H9 (cell line): ENCODE measurements around the gene PNPLA7. TPM values are rescaled to one million over a fixed set of nuclear protein-coding genes. Genes with fewer than 3 reads are reported as not detected.
A peak's percentile ranks its signal among the peaks of the same experiment; 100 is the strongest.

Experiments used
- DNase-seq: peaks from one replicate; pipeline ENCODE4 v3.0.0-alpha.2; 2017
- H2AFZ ChIP-seq: one replicate; pipeline ENCODE4 v1.6.1; 2013; ENCODE audit warnings: mild to moderate bottlenecking, low read length, control low read depth, moderate library complexity
- H2AK5ac ChIP-seq: 2 replicates; pipeline ENCODE4 v1.6.1; 2013; ENCODE audit warnings: low read length, control low read depth, mixed read lengths; ENCODE audit not compliant: insufficient read length
- H2BK120ac ChIP-seq: one replicate; pipeline ENCODE4 v1.6.1; 2013; ENCODE audit warnings: low read depth, mild to moderate bottlenecking, low read length, control low read depth, inconsistent platforms; ENCODE audit not compliant: poor library complexity, severe bottlenecking
- H2BK12ac ChIP-seq: 2 replicates; pipeline ENCODE4 v1.6.1; 2013; ENCODE audit warnings: low read length, control low read depth, mixed read lengths, low read depth; ENCODE audit not compliant: insufficient read length
- H2BK15ac ChIP-seq: 2 replicates; pipeline ENCODE4 v1.6.1; 2013; ENCODE audit warnings: low read depth, low read length, control low read depth
- H2BK20ac ChIP-seq: one replicate; pipeline ENCODE4 v1.6.1; 2013; ENCODE audit warnings: low read depth, mild to moderate bottlenecking, low read length, control low read depth, inconsistent platforms; ENCODE audit not compliant: poor library complexity, severe bottlenecking
- H2BK5ac ChIP-seq: 2 replicates; pipeline ENCODE4 v1.6.1; 2013; ENCODE audit warnings: low read length, control low read depth, mixed read lengths; ENCODE audit not compliant: insufficient read length
- H3K14ac ChIP-seq: 2 replicates; pipeline ENCODE4 v1.6.1; 2013; ENCODE audit warnings: low read length, control low read depth; ENCODE audit not compliant: insufficient read depth
- H3K18ac ChIP-seq: 2 replicates; pipeline ENCODE4 v1.6.1; 2013; ENCODE audit warnings: low read depth, mild to moderate bottlenecking, mixed read lengths, low read length, control low read depth; ENCODE audit not compliant: insufficient read length
- H3K23ac ChIP-seq: 2 replicates; pipeline ENCODE4 v1.6.1; 2013; ENCODE audit warnings: low read length, control low read depth, mixed read lengths, low read depth; ENCODE audit not compliant: insufficient read length
- H3K23me2 ChIP-seq: 2 replicates; pipeline ENCODE4 v1.6.1; 2013; ENCODE audit warnings: low read depth, mild to moderate bottlenecking, mixed read lengths, low read length, control low read depth; ENCODE audit not compliant: insufficient read length, poor library complexity, severe bottlenecking
- H3K27ac ChIP-seq: 2 replicates; pipeline ENCODE4 v1.5.1; 2013; ENCODE audit warnings: low read length, control low read depth, mixed read lengths, low read depth; ENCODE audit not compliant: insufficient read length
- H3K27me3 ChIP-seq: 2 replicates; pipeline ENCODE4 v1.6.1; 2013; ENCODE audit warnings: low read length, control low read depth, inconsistent platforms; ENCODE audit not compliant: insufficient read depth
- H3K4ac ChIP-seq: 2 replicates; pipeline ENCODE4 v1.6.1; 2013; ENCODE audit warnings: low read depth, mild to moderate bottlenecking, control low read depth, inconsistent platforms, low read length, moderate library complexity
- H3K4me1 ChIP-seq: 2 replicates; pipeline ENCODE4 v1.6.1; 2013; ENCODE audit warnings: low read length, control low read depth, inconsistent platforms; ENCODE audit not compliant: insufficient read depth
- H3K4me2 ChIP-seq: 2 replicates; pipeline ENCODE4 v1.6.1; 2013; ENCODE audit warnings: low read length, control low read depth, mixed read lengths; ENCODE audit not compliant: insufficient read length, insufficient read depth
- H3K56ac ChIP-seq: 2 replicates; pipeline ENCODE4 v1.6.1; 2013; ENCODE audit warnings: low read depth, mild to moderate bottlenecking, mixed read lengths, low read length, control low read depth; ENCODE audit not compliant: insufficient read length
- H3K79me1 ChIP-seq: 2 replicates; pipeline ENCODE4 v1.6.1; 2013; ENCODE audit warnings: low read depth, mild to moderate bottlenecking, moderate library complexity, low read length, control low read depth, inconsistent platforms; ENCODE audit not compliant: insufficient read depth, poor library complexity, severe bottlenecking
- H3K79me2 ChIP-seq: 2 replicates; pipeline ENCODE4 v1.6.1; 2013; ENCODE audit warnings: low read length, control low read depth, inconsistent platforms; ENCODE audit not compliant: insufficient read depth
- H3K9ac ChIP-seq: 2 replicates; pipeline ENCODE4 v1.6.1; 2013; ENCODE audit warnings: low read length, control low read depth, mixed read lengths; ENCODE audit not compliant: insufficient read length; ENCODE audit errors: extremely low read depth
- H3K9me3 ChIP-seq: one replicate; pipeline ENCODE4 v1.6.1; 2013; ENCODE audit warnings: low read depth, low read length, inconsistent platforms; ENCODE audit not compliant: control insufficient read depth
- H3T11ph ChIP-seq: one replicate; pipeline ENCODE4 v1.6.1; 2013; ENCODE audit warnings: mild to moderate bottlenecking, low read length, control low read depth, inconsistent platforms
- H4K20me1 ChIP-seq: one replicate; pipeline ENCODE4 v1.6.1; 2013; ENCODE audit not compliant: control insufficient read depth, insufficient read length, insufficient read depth
- H4K5ac ChIP-seq: 2 replicates; pipeline ENCODE4 v1.6.1; 2013; ENCODE audit warnings: low read depth, mild to moderate bottlenecking, mixed read lengths, low read length, control low read depth; ENCODE audit not compliant: insufficient read length
- H4K8ac ChIP-seq: replicated peaks from 2 replicates; pipeline ENCODE4 v1.6.1; 2013; ENCODE audit warnings: low read length, control low read depth, mixed read lengths, low read depth; ENCODE audit not compliant: insufficient read length
- H4K91ac ChIP-seq: 2 replicates; pipeline ENCODE4 v1.6.1; 2013; ENCODE audit warnings: low read depth, mild to moderate bottlenecking, moderate library complexity, mixed read lengths, low read length, control low read depth; ENCODE audit not compliant: insufficient read length
- H3K27ac Mint-ChIP-seq, 3 experiments: 2 replicates in 2 of 3; 3 replicates in 1 of 3; pipeline ENCODE4 v1.8.0; 2020 to 2021; ENCODE audit warnings: mixed read lengths in 3 of 3, mild to moderate bottlenecking in 1 of 3, moderate library complexity in 1 of 3
- H3K27me3 Mint-ChIP-seq: 2 replicates; pipeline ENCODE4 v1.8.0; 2021; ENCODE audit warnings: low read depth, mild to moderate bottlenecking, moderate library complexity, mixed read lengths
- H3K36me3 Mint-ChIP-seq, 3 experiments: 2 replicates in 2 of 3; 3 replicates in 1 of 3; pipeline ENCODE4 v1.8.0; 2020 to 2021; ENCODE audit warnings: low read depth in 3 of 3, mixed read lengths in 3 of 3; ENCODE audit not compliant: insufficient read depth in 1 of 3
- H3K4me1 Mint-ChIP-seq, 2 experiments: 2 replicates each; pipeline ENCODE4 v1.8.0; 2020; ENCODE audit warnings: mixed read lengths in 2 of 2
- H3K4me3 Mint-ChIP-seq, 2 experiments: 2 replicates in 1 of 2; 3 replicates in 1 of 2; pipeline ENCODE4 v1.8.0; 2020 to 2021; ENCODE audit warnings: mild to moderate bottlenecking in 2 of 2, mixed read lengths in 2 of 2, moderate library complexity in 1 of 2
- H3K9me3 Mint-ChIP-seq, 2 experiments: 2 replicates in 1 of 2; 3 replicates in 1 of 2; pipeline ENCODE4 v1.8.0; 2020; ENCODE audit warnings: mild to moderate bottlenecking in 2 of 2, mixed read lengths in 2 of 2, moderate library complexity in 1 of 2
- WGBS: extraction: QIAGEN DNeasy Blood & Tissue Kit; methylation state at CpG from one replicate; pipeline ENCODE4 v1.1.7; 2013; ENCODE audit warnings: missing lambda C conversion rate, low lambda C conversion rate, mixed read lengths; ENCODE audit not compliant: insufficient read length; ENCODE audit errors: extremely low coverage; 5-methylcytosine and 5-hydroxymethylcytosine counted together
- total RNA-seq: library from RNA; stranded (reverse); gene quantifications from 2 replicates; pipeline ENCODE4 v1.2.1, GENCODE V29; 2021
- TF ChIP-seq, protein P1 (sequence below): fragments of 200-600 bp; sonication (generic); conservative IDR thresholded peaks from 3 replicates; pipeline ENCODE4 v1.8.0; 2021; ENCODE audit warnings: antibody characterized with exemption, mild to moderate bottlenecking

PNPLA7 gene
- total RNA-seq, 1 experiment from 2014 or later: 1.8 TPM

DNA sequence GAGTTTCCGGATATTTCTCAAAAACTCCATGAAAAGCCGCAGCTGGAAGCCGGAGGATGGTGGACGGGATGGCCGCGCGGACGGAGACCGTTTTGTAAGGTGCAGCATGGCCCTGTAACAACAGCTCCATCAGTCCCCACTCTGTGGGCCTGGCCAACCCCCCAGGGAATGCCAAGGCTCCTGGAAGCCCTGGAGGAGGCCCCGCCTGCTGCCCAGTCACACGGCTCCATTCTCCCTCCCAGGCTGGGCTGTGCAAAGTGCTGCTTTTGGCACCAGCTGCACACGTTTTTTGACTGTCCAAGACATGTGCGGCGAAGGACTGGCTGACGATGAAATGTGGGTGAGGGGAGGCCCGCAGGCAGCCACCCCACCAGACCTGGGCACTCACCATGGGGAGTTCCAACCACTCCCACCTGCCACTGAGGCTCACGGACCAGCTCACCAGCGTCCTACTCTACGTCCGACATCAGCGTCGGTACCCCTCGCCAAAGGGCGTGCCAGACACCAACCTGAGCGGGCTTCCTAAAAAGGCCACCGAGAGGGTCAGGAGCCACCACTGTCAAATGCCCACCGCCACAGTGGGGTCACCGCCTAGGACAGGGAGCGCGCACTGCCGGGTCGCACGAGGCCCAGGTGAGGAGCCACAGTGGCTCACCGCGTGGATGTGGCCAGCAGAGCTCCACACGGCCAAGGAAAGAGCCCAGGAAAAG, 27.3 kb downstream of the PNPLA7 start:
- no peaks in the 10 kb centered on the region for H3K27me3 ChIP-seq
- no peaks in the 10 kb centered on the region; a peak in 1 of 4 replicates for H3K4me1 Mint-ChIP-seq
- no peak overlapping the region for H2AFZ ChIP-seq
- TF ChIP-seq, protein P1, sequence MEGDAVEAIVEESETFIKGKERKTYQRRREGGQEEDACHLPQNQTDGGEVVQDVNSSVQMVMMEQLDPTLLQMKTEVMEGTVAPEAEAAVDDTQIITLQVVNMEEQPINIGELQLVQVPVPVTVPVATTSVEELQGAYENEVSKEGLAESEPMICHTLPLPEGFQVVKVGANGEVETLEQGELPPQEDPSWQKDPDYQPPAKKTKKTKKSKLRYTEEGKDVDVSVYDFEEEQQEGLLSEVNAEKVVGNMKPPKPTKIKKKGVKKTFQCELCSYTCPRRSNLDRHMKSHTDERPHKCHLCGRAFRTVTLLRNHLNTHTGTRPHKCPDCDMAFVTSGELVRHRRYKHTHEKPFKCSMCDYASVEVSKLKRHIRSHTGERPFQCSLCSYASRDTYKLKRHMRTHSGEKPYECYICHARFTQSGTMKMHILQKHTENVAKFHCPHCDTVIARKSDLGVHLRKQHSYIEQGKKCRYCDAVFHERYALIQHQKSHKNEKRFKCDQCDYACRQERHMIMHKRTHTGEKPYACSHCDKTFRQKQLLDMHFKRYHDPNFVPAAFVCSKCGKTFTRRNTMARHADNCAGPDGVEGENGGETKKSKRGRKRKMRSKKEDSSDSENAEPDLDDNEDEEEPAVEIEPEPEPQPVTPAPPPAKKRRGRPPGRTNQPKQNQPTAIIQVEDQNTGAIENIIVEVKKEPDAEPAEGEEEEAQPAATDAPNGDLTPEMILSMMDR: no peak
- no peaks in the 10 kb centered on the region for H3K23me2 ChIP-seq
- H2AK5ac ChIP-seq: no peak overlapping the region
- H3K4me2 ChIP-seq: no peak overlapping the region
- H3K27ac ChIP-seq: no peak overlapping the region
- no peaks in the 10 kb centered on the region for H3K36me3 Mint-ChIP-seq
- no peak overlapping the region for H3K23ac ChIP-seq
- H3K4ac ChIP-seq: no peak overlapping the region
- no peak overlapping the region for H4K5ac ChIP-seq
- no peak overlapping the region for H2BK20ac ChIP-seq
- H3K56ac ChIP-seq: no peak overlapping the region
- H3K9ac ChIP-seq: no peak overlapping the region
- no peak overlapping the region for H3K14ac ChIP-seq
- H3K79me1 ChIP-seq: no peaks in the 10 kb centered on the region
- no peak overlapping the region for H4K91ac ChIP-seq
- peak overlapping the region in 1 of 3 experiments; percentile 52; a peak in 1 of 7 replicates for H3K27ac Mint-ChIP-seq
- H3K79me2 ChIP-seq: no peaks in the 10 kb centered on the region
- no peak overlapping the region for H2BK12ac ChIP-seq
- no peaks in the 10 kb centered on the region; the same call in 1 of the 2 replicates for H3K27me3 Mint-ChIP-seq
- H2BK15ac ChIP-seq: no peak overlapping the region
- H4K8ac ChIP-seq: no peak overlapping the region
- peaks cover 0 to 9% of the 10 kb centered on the region in 2 experiments; a peak in 3 of 5 replicates for H3K9me3 Mint-ChIP-seq
- no peak overlapping the region for H2BK5ac ChIP-seq
- no peak overlapping the region for H3K18ac ChIP-seq
- H4K20me1 ChIP-seq: no peaks in the 10 kb centered on the region
- no CpG with 5 or more reads among the region's 36 CpGs for WGBS
- H3K4me3 Mint-ChIP-seq: no peak overlapping the region
- no peak overlapping the region for H3T11ph ChIP-seq
- no peaks in the 10 kb centered on the region for H3K4me1 ChIP-seq
- DNase-seq: no peak
- no peak overlapping the region for H2BK120ac ChIP-seq
- no peaks in the 10 kb centered on the region for H3K9me3 ChIP-seq
